NCI-H510A (cell line): ENCODE data around the gene PLEKHM3.

Experiments
- DNase-seq: peaks from one replicate; lab custom pipeline; 2025; lab: John Stamatoyannopoulos, UW

The PLEKHM3 gene, protein sequence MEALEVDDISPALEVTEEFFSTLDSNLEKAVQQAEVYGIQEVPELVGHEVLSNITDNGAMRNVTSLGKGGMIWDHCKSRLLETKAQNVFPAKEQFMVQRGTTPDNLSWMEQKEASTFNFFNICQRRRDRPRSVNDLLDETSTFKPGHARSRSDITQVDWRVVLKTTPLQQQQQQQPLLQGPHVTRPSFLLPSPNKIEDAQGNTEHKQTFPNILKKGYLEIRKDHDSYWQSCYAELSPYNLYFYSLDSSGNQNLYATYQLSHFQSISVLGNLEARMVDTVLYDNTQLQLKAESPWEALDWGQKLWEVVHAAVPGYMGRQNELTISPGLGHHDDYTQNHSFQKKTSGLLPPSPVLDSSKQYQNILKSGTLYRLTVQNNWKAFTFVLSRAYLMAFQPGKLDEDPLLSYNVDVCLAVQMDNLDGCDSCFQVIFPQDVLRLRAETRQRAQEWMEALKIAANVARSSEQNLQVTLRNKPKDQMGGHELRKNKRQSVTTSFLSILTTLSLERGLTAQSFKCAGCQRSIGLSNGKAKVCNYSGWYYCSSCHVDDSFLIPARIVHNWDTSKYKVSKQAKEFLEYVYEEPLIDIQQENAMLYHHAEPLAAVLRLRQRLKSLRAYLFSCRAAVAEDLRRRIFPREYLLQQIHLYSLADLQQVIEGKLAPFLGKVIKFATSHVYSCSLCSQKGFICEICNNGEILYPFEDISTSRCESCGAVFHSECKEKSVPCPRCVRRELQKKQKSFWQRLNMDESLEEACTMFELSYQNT

DNA sequence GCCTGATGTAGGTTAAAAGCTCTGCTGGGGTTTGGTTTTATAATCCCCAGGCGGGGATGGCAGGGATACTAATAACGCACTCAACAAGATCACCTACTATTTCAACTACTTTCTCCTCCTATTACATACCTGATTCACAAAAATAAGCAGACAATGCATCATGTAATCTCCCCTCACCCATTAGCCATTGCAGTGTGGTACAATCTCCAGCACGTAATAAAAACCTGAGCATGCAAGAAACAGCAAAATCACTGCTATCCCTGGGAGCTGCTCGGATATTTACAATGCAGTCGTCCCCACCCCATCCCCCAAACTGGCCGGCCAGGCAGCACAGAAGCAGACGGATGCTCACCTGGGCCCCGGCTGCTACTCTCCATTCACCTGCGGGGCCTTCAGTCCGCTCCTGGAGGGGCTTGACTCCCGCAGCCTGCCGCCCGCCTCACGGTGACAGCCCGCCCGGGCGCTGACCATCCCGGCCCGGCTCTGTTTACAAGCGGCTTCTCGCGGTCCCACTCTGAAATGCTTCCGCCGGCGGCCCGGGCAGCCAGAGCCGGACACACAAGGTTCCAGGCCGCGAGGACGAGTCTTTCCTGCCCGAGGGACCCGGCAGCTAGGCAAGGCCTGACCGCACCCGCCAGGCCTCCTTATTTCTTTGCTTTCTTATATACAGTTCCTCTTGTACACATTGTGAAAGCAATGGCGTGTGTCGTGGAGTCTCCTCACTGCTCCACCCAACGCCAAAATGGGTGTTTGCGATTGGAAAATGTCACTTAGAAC lies at the start of gene PLEKHM3:
TSS of gene PLEKHM3 (minus strand) at position 491 of the 777 bp plus-strand sequence. CDS start 23,888 bp downstream, outside the sequence.
- peak; percentile 63 for DNase-seq

DNA sequence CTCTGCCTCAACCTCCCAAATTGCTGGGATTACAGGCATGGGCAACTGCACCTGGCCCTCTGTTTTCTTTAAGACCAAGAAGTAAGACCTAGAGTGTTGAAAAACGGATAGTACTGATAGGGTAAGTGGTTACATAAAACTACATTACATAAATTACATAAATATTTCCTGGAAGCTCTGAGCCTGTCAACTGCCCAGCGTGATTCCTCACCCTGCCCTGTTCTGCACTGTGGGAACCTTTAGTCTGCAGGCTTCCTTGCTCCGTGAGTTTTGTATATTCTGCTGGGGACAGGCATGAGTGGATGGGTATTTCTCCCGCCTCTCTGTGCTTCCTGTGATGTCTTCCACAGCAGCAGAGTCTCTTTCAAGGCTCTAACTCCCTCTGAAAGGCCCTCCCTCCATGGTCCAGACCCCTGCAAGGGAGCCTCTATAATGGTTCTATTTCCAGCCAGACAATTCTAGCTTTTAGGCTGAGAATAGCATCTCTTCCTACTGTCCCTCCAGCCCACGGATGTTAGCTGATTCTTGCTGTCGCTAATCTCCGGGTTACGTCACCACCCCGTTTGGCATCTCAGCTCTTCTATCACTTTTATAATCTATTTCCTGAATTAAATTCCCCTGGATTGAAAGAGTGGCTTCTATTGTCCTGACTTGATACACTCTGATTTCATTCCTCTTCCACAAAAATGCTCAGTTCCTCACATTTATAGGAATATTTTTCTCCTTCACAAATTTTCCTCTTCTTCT lies 49.5 kb upstream of the PLEKHM3 start:
- no peak for DNase-seq

DNA sequence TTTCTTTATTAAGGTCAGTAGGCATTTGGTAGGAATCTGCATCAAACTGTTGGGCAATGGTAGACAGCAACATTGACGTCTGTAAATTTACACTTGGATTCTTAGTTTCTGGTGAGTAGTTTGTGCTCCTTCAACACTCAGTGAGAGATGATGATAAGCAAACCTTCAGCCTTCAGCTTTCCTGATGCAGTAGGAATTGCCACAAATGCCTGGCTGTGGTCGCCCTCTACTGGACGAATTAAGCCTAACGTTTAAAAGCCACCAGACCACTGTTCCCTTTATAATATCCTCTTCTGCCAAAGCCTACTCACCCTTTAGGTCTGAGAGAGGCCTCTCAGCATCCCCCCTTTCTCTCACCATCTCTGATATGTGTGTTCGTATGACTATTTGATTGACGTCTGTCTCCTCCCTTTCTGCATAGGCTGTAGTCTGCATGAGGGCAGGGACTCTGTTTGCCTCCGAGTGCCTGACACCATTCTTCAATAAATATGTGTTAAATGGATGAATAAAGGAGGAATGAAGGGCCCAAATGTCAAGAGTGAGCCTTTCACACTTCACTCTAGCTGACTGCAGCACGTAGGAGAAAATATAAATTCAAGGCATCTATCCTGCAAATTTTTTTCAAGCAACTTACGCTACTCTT lies 47.0 kb upstream of the PLEKHM3 start:
- DNase-seq, result no peak

DNA sequence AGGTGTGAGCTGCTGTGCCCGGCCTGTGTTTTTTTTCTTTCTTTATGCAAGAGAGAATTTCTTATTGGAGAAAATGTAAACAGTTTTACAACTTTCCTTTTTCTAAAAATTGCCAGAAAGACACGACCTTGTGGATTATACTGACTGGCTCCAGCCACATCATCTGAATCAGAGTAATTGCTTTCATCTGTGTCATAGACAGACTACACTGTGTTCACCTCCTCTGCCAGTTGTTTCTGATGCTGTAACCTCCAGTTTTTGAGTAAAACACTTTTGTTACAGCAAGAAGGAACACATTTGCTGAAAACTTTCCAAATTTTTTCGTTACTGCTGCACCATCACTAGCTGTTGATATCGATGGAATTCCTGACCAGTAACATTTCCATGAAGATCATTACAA lies 43.9 kb upstream of the PLEKHM3 start:
- no peak for DNase-seq

DNA sequence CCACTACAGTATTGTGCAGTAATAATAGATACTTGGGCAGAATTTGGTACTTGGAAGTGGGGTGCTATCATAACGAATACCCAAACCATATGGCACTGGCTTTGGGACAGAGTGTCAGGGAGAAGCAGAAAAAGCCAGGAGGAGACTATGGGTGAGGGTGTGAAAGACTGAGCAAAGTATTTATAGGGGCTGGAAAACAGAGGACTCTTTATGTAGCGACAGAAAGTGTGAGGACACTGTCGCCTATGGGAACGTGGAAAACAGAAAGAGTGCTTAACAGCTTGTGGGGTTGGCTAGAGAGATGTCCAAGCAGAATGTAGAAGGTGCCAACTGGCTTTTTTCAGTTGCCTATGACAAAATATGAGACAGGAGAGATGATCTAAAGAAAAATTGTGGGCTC lies 40.7 kb upstream of the PLEKHM3 start:
- DNase-seq, result no peak

DNA sequence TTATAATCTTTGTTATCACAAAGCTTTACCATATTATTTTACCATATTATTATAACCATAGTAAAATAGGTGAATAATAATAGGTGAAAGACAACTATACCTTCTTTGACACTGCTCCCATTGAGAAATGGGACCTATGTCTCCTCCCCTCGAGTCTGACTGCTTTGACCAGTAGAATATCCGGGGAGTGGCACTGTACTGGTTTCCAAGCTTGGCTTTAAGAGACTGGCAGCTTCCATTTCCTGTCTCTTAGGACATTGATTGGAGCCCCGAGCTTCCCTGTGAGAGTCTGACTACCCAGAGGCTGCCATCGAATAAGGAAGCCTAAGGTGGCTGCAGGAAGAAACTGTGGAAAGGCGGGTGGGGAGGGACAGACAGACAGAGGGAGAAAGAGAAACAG lies 40.1 kb upstream of the PLEKHM3 start:
- no peak for DNase-seq

DNA sequence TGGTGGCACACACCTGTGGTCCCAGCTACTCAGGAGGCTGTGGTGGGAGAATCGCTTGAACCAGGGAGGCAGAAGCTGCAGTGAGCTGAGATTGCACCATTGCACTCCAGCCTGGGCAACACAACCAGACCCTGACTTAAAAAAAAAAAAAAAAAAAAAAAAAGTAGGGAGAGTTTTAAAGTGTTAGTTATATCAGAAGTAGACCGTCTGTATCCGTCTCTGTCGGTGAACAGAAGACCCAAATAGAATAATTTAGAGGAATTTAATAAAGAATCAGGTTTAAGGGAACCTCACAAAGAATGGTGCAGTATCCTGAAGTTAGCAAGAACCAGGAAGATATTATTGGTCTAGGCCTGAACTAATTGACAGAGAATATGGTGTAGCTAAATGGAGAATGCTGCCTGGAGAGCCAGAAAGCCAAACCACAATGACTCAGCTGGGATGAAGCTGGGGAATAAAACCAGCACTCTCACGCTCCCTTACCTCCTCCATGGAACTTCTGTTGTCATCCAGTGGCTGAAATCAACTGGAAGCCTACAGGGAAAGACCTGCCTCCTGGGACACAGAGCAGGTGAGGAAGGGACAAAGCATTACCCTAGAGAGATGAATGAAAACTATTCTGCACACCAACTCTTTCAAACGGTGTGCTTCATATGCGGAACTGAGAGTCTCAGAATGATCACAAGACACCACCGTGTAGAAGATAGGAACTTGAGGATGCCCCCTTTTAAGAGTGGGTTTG lies 39.1 kb upstream of the PLEKHM3 start:
- DNase-seq, result no peak

DNA sequence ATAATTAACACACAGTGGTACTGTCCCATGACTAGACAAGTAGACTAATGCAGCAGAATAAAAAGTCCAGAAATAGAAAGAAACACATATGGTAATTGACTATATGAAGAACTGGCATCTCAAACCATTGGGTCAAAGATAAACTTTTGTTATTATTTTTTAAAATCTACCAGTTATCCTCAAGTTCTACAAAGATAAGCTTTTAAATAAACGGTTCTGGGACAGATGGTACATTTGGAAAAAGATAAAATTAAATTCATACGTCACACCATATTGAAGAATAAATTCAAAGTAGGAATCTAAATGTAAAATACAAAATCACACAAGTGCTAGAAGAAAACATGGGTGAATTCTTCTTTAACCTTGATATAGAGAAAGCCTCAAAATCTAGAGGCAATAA lies 37.6 kb upstream of the PLEKHM3 start:
- no peak for DNase-seq

DNA sequence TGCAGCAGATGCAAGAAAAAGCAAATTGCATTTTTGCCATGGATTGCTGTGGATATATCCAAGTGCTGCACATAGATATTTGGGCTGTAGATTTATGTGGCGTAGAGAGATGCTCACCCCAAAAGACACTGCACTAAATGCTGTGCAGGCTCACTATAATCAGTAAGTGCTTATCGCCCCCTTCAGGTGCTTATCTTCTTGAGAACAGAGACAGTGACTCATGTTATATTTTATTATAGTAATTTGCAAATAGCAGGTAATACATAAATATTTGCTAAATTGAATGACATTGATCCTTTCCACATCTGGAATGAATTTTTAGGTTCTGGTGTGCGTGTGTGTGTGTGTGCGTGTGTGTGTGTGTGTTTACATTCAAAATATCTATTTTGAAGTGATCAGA lies 36.8 kb upstream of the PLEKHM3 start:
- no peak for DNase-seq

DNA sequence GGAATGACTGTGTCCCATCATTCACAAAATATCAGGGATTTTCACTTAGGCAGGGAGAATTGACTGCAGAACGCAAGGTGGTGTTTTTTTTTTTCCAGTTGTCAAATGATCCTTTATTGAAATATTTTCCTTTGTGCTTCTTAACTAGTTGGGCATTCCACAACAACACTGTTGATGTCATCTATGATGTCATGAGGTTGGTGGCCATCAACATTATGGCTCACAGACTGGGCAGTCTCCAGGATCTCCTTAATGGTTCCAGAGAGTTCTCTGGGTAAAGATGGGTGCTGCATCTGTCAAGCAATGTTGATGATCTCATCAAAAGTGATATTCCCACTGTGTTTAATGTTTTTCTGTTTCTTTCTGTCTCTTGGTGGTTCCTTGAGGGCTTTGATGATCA lies 31.8 kb upstream of the PLEKHM3 start:
- DNase-seq, result no peak

DNA sequence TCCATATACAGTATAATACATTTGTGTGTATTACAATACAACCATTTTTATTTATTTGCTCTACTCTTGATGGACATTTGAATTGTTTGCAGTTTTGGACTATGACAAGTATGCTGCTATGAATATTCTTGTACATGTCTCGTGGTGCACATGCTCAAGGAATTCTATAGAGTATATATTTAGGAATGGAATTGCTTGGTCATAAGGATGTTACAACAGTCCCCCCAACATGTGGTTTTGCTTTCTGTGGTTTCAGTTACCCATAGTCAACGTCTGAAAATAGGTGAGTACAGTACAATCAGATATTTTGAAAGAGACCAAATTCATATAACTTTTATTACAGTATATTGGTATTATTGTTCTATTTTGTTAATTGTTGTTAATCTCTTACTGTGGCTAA lies 24.1 kb upstream of the PLEKHM3 start:
- DNase-seq, result no peak

DNA sequence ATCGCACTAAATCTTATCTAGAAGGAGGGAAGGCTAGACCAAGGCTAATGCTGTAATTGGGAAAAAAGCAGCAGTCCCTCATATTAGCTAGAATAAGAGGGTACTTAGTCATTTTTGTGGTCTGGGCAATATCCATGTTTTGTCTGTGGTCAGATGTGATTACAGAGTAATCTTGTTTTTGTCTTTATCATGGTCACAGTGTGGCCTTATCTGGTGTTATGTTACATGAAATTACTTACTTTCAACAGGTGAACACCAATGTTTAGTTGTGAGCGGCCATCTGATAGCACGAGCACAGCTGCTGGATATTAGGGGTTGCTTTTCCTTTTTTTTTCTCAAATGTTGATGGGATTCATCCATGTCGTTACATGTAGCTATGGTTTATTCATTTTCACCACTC lies 23.7 kb upstream of the PLEKHM3 start:
- no peak for DNase-seq

DNA sequence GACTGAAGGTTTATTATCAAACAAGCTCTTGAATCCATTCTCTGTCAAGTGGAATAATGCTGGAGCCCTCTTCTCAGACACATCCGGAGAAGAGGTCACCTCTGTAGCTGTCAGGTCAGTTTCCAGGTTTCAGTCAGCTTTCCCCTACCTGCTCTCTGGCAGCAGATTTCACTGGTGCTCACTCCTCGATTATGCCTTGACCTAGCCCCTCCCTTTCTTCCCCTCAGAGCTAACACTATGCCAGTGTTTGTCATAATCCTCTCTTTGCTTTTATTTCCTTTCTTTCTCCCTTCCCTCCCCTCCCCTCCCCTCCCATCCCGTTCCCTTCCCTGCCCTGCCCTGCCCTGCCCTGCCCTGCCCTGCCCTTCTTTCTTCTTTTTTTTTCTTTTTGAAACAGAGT lies 22.5 kb upstream of the PLEKHM3 start:
- no peak for DNase-seq

DNA sequence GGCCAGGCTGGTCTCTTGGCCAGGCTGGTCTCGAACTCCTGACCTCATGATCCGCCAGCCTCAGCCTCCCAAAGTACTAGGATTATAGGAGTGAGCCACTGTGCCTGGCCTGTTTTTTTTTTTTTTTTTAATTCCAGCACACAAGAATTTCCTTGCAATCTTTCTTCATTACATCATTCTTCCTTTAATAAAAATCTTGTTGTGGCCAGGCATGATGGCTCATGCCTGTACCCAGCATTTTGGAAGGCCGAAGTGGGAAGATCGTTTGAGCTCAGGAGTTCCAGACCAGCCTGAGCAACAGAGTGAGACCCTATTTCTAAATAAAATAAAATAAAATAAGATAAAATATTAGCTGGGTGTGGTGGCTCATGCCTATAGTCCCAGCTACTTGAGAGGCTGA lies 21.4 kb upstream of the PLEKHM3 start:
- no peak for DNase-seq

DNA sequence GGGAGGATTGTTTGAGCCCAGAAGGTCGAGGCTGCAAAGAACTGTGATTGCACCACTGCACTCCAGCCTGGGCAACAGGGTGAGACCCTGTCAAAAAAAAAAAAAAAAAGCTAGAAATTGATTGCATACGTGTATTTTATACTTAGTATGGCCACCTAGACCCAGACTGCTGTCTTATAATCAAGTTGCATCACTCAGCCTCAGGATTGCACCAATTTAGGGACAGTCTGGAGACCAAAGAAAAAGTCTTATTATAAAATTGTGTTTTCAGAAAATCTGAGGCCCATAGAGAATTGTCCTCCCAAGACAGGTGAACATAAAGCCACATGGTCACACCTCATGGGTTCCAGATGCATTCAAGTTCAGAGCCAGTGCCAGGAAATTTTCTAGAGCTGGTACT lies 17.1 kb upstream of the PLEKHM3 start:
- no peak for DNase-seq

DNA sequence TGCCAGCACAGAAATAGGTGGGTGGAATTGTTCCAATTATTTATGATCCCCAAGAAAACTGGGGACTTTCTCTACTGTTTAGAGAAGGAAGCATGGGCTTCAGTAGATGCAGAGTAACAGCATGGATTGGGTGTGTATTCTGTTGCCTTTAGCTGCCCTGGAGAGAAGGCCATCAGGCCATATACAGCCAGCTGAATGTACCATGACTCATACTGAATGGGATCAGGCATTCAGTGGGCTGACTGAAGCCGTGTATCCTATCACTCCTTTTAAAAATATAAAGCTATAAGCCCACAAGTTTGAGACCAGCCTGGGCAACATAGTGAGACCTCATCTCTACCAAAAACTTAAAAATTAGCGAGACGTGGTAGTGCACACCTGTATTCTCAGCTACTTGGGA lies 16.7 kb upstream of the PLEKHM3 start:
- no peak for DNase-seq

DNA sequence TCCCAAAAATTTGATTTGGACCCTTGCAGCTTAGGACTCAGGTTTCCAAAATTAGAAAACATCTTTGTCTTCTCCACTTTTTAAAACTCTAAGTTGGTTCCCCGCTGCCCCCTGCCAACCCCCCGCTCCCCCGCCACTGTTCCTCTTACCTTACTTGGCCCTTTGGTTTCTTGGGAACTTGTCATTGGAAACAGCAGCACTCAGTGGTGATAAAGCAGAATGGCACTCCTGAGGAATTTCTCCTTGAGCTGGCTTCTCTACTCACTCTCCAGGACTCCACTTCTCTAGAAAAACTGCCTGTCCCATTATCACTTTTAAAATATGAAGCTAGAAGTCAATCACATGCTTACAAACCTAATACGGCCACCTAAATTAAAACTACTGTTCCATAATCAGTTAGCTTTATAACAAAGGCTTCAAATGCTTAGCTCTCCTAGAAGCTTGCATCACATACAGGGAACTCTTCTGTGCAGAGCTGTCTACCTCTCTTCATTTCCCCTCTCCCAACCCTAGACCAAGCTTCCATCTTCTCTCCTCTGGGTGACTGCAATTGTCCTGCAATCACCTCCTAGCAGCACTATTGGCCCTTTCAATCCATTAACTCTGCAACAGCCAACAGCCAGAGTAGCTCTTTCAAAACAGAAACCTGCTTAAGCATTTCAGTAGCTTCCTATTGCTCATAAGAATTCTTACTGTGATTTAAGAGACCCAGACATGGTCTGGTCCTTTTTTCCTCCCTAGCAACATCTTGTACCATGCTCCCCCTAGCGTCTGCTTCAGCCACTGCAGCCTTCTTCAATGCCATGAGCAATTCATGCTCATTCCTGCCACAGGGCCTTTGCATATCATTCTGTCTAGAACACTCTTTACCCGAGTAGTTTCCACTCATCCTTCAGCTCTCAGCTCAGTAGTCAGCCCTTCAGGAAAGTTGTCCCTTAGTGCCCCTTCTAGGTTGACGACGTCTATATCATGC lies 15.2 kb upstream of the PLEKHM3 start:
- no peak for DNase-seq

DNA sequence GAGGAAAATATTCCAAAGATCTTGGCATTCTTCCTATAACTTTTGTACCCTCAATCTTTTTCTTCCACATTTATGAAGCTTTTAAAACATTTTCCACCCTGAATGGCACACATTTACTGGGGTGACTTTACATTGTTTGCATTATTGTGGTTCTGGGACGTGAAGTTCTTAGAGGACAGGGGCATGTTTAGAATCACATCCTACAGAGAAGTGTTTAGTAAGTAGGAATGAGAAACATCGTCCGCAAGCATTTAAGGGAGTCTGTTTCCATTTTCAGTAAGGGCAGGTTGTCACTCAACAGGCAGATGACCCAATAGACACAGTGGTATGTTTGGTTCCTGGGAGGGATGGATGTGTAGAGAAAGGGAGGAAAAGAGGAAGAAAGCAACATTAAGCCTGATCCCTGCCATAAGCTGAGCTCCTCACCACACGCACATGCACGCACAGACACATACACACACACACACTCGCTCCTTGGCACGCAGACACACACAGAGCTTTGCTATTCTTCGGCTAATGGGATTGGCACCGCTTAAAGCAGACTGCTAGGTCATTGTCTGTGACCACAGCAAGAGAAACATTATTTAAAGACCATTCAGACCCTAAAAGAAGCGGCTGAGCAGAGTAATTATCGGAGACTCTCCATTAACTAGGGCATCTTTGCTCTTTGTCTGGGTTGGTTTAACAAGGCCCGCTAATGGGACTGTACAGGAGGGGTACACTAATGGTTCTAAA lies 14.2 kb upstream of the PLEKHM3 start:
- DNase-seq, result no peak
